Adrenal gland (tissue), 12 donors: ENCODE data around the gene ARHGEF3. TPM values are rescaled to one million over a fixed set of nuclear protein-coding genes. Genes with fewer than 3 reads are reported as not detected.

Experiments used
- DNase-seq, 7 donors: peaks; one replicate each; pipeline ENCODE4 v3.0.0-alpha.2; 2019 to 2020
- H3K27ac ChIP-seq, 5 donors: fragments of 200-600 bp; sonication (generic) in 4 of 5; 1 replicate in 3 of 5; 2 replicates in 2 of 5; pipeline versions ENCODE4 v1.5.1 to v1.8.0; 2016 to 2020; ENCODE audit warnings: mild to moderate bottlenecking in 1 of 5
- H3K27me3 ChIP-seq: fragments of 200-600 bp; 2 replicates; pipeline ENCODE4 v1.8.0; 2021
- H3K36me3 ChIP-seq, 2 donors: fragments of 200-600 bp; replicated peaks in 1 of 2; 1 replicate in 1 of 2; 2 replicates in 1 of 2; pipeline versions ENCODE4 v1.5.1 to v1.8.0; 2018 to 2022
- H3K4me1 ChIP-seq, 2 donors: fragments of 200-600 bp; replicated peaks in 1 of 2; 1 replicate in 1 of 2; 2 replicates in 1 of 2; pipeline versions ENCODE4 v1.5.1 to v1.8.0; 2018 to 2021
- H3K4me3 ChIP-seq, 4 donors: fragments of 200-600 bp; sonication (generic) in 3 of 4; one replicate each; pipeline ENCODE4 v1.5.1; 2016 to 2018
- H3K9me3 ChIP-seq, 3 donors: fragments of 200-600 bp; sonication (generic) in 1 of 3; replicated peaks in 1 of 3; 1 replicate in 2 of 3; 2 replicates in 1 of 3; pipeline versions ENCODE4 v1.5.1 to v1.8.0; 2016 to 2021
- CTCF ChIP-seq, 6 experiments: fragments of 450-650 bp in 4 of 6; fragments of 200-600 bp in 2 of 6; sonication (generic) in 1 of 6; IDR thresholded peaks; 1 replicate in 5 of 6; 2 replicates in 1 of 6; pipeline versions ENCODE4 v1.5.1 to v1.8.0; 2016 to 2021; ENCODE audit warnings: antibody characterized with exemption in 6 of 6, mild to moderate bottlenecking in 2 of 6, moderate library complexity in 1 of 6
- POLR2A ChIP-seq, 2 donors: fragments of 450-650 bp; IDR thresholded peaks; one replicate each; pipeline ENCODE4 v1.6.1; 2017; ENCODE audit warnings: antibody characterized with exemption in 2 of 2, mild to moderate bottlenecking in 2 of 2, moderate library complexity in 1 of 2
- WGBS, 4 donors: extraction: QIAGEN DNeasy Blood & Tissue Kit in 2 of 4; methylation state at CpG; one replicate each; pipeline versions ENCODE4 v1.1.5 to v1.1.7; 2013 to 2017; 5-methylcytosine and 5-hydroxymethylcytosine counted together
- intact Hi-C, 2 donors: fragments of 100-400 bp; cut with DNase I; formaldehyde crosslinking; loops; one replicate each; pipeline versions ENCODE4 v1.14.1 to v1.15.0; 2022 to 2023
- polyA plus RNA-seq, 3 donors: library from polyadenylated mRNA; stranded (reverse); fragments of 200-250 nt in 2 of 3; fragments of 350-450 nt in 1 of 3; fragmentation: Illumina TruSeq in 1 of 3; extraction: RNeasy Lipid Tissue Mini Kit (QIAGEN cat#74804) in 1 of 3; gene quantifications; one replicate each; pipeline ENCODE4 v1.2.3, GENCODE V29; 2013 to 2014
- total RNA-seq, 9 donors: library from RNA; depleted of rRNA in 4 of 9; stranded (reverse); fragments of >200 nt in 4 of 9; fragments of 120-200 nt in 1 of 9; fragmentation: NEBNext Ultra II Directional in 1 of 9; extraction: Animal tissue kit (Norgen Biotek cat#: 25700) in 1 of 9; gene quantifications; one replicate each; pipeline versions ENCODE4 v1.1.0 to v1.2.4, GENCODE V29; 2013 to 2023
- donor health status: healthy with polysubstance abuse.
- donor health status: Bipolar disorder and iron deficiency.
- donor health status: DM: yes; HTN: yes; CAD: no.
- donor health status: DM: no; HTN: no; CAD: no.
- donor health status: DM: no; HTN: no; CAD: no.
- donor health status: DM: yes; HTN: yes; CAD: no.

Gene ARHGEF3
- total and polyA plus RNA-seq, 12 donors: 26.6 to 122 (median 61.7) TPM

- no peak for TF ChIP-seq POLR2A (IDR thresholded peaks at IDR 0.05)
- TF ChIP-seq CTCF (IDR thresholded peaks at IDR 0.05): no peak
- Histone ChIP-seq H3K36me3 (no peaks in the 10 kb centered on the region), H3K9me3 (no peaks in the 10 kb centered on the region), H3K27ac (peak overlapping the region in 1 of 5 donors; percentile 21), H3K27me3 (no peaks in the 10 kb centered on the region), H3K4me1 (peaks cover 31 to 32% of the 10 kb centered on the region in 2 donors), H3K4me3 (no peak overlapping the region)
- no peak for DNase-seq
- 74 to 85% (median 77%) methylated on average over 3 of the region's 3 CpGs for WGBS, 4 donors
- intact Hi-C loops: no loop called here
Observed at GRCh38 chr3:56831572-56831971, 29.8 kb upstream of the ARHGEF3 start.

GRCh38 chr3:56830884-56831283 is 29.1 kb upstream of the ARHGEF3 start:
- intact Hi-C loops: no loop called here
- 50 to 55% (median 52%) methylated on average over 2 of the region's 2 CpGs for WGBS, 4 donors
- no peaks in the 10 kb centered on the region for H3K27me3 ChIP-seq
- H3K4me3 ChIP-seq: no peak overlapping the region
- peaks cover 29% of the 10 kb centered on the region in 2 donors for H3K4me1 ChIP-seq
- peak overlapping the region in 3 of 5 donors; percentile 21 to 29 (median 22) for H3K27ac ChIP-seq
- no peaks in the 10 kb centered on the region for H3K9me3 ChIP-seq
- no peak for DNase-seq
- TF ChIP-seq POLR2A (IDR thresholded peaks at IDR 0.05): no peak
- H3K36me3 ChIP-seq: no peaks in the 10 kb centered on the region

GRCh38 chr3:56829533-56829932 is 27.8 kb upstream of the ARHGEF3 start:
- intact Hi-C loops: no loop called here
- H3K27ac ChIP-seq: peak overlapping the region in 2 of 5 donors; percentile 15 to 66
- H3K4me1 ChIP-seq: peaks cover 21 to 23% of the 10 kb centered on the region in 2 donors
- no peaks in the 10 kb centered on the region for H3K27me3 ChIP-seq
- WGBS, 4 donors: 20 to 67% (median 26%) methylated on average over 1 of the region's 1 CpG
- TF ChIP-seq CTCF (IDR thresholded peaks at IDR 0.05) (no peak), POLR2A (IDR thresholded peaks at IDR 0.05) (no peak)
- H3K4me3 ChIP-seq: no peak overlapping the region
- DNase-seq: no peak
- no peaks in the 10 kb centered on the region for H3K9me3 ChIP-seq
- H3K36me3 ChIP-seq: no peaks in the 10 kb centered on the region

GRCh38 chr3:56826831-56827722 is 25.3 kb upstream of the ARHGEF3 start:
- no peak for DNase-seq
- Histone ChIP-seq H3K4me1 (peaks cover 30 to 42% of the 10 kb centered on the region in 2 donors), H3K27me3 (no peaks in the 10 kb centered on the region), H3K9me3 (no peaks in the 10 kb centered on the region), H3K4me3 (no peak overlapping the region), H3K27ac (peak overlapping the region in 2 of 5 donors; percentile 5 to 47), H3K36me3 (no peaks in the 10 kb centered on the region)
- intact Hi-C loops: no loop called here
- TF ChIP-seq CTCF (IDR thresholded peaks at IDR 0.05): no peak
- TF ChIP-seq POLR2A (IDR thresholded peaks at IDR 0.05): no peak
- 54 to 79% (median 71%) methylated on average over 3 to 5 of the region's 5 CpGs for WGBS, 4 donors
